ENCODE results near the gene OR10D3.
"Not testable (repeated sequence)": the region's sequence is repeated elsewhere in the genome, so short reads cannot be mapped to it uniquely, and the experiment has no call there.

Gene OR10D3

GRCh38 chr11:124195189-124195734, 12.1 kb downstream of the OR10D3 start:
- peak; percentile 19 for DNase-seq

- DNase-seq: no peak
Observed at GRCh38 chr11:124197999-124198398, 14.9 kb downstream of the OR10D3 start.

GRCh38 chr11:124198897-124199296, 15.8 kb downstream of the OR10D3 start:
- DNase-seq: no peak

- no peak for DNase-seq
Observed at GRCh38 chr11:124199702-124200101, 16.6 kb downstream of the OR10D3 start.

GRCh38 chr11:124200671-124201070, 17.5 kb downstream of the OR10D3 start:
- no peak for DNase-seq

- no peak for DNase-seq
Observed at GRCh38 chr11:124202951-124203350, 19.8 kb downstream of the OR10D3 start.

GRCh38 chr11:124204008-124204407, 20.9 kb downstream of the OR10D3 start:
- DNase-seq: no peak

- DNase-seq: no peak
Observed at GRCh38 chr11:124207102-124207792, 24.1 kb downstream of the OR10D3 start.

GRCh38 chr11:124209824-124210357, 26.7 kb downstream of the OR10D3 start:
- no peak for DNase-seq

- DNase-seq: no peak
Observed at GRCh38 chr11:124210421-124210820, 27.3 kb downstream of the OR10D3 start.

GRCh38 chr11:124211321-124211720, 28.2 kb downstream of the OR10D3 start:
- DNase-seq: no peak

GRCh38 chr11:124214027-124214426, 30.9 kb downstream of the OR10D3 start:
- no peak for DNase-seq

- DNase-seq: no peak
Observed at GRCh38 chr11:124219126-124219525, 36.0 kb downstream of the OR10D3 start.

- no peak for DNase-seq
Observed at GRCh38 chr11:124222407-124222806, 39.3 kb downstream of the OR10D3 start.

GRCh38 chr11:124224618-124225423, 41.7 kb downstream of the OR10D3 start:
- not testable (repeated sequence) for DNase-seq

- DNase-seq: no peak
Observed at GRCh38 chr11:124225471-124225870, 42.3 kb downstream of the OR10D3 start.

GRCh38 chr11:124233376-124233775, 50.2 kb downstream of the OR10D3 start:
- DNase-seq: no peak

Data from stimulated activated CD4-positive, alpha-beta T cell treated with anti-CD3 and anti-CD28 coated beads, Interleukin-12 subunit alpha, Interleukin-12 subunit beta, amount 100 ng/mL, for 4 hours (primary cell).